Muscle layer of duodenum (tissue), 2 donors: ENCODE data around the gene GBP3.
"Not testable (repeated sequence)": the region's sequence is repeated elsewhere in the genome, so short reads cannot be mapped to it uniquely, and the experiment has no call there.

ENCODE experiments used
- H3K27ac ChIP-seq: one replicate; pipeline ENCODE4 v1.7.0; 2013; ENCODE audit warnings: mild to moderate bottlenecking, low read length
- H3K27me3 ChIP-seq: one replicate; pipeline ENCODE4 v1.7.0; 2013; ENCODE audit warnings: low read depth, mild to moderate bottlenecking, control low read depth, low read length
- H3K36me3 ChIP-seq, 2 donors: one replicate each; pipeline ENCODE4 v1.7.0; 2013; ENCODE audit warnings: low read length in 2 of 2, control low read depth in 1 of 2, mild to moderate bottlenecking in 1 of 2; ENCODE audit not compliant: insufficient read depth in 2 of 2, control insufficient read depth in 1 of 2
- H3K4me1 ChIP-seq, 2 donors: one replicate each; pipeline ENCODE4 v1.7.0; 2013; ENCODE audit warnings: low read length in 2 of 2, mild to moderate bottlenecking in 2 of 2, control low read depth in 1 of 2, moderate library complexity in 1 of 2; ENCODE audit not compliant: insufficient read depth in 2 of 2, control insufficient read depth in 1 of 2
- H3K4me3 ChIP-seq, 2 donors: one replicate each; pipeline ENCODE4 v1.7.0; 2013; ENCODE audit warnings: low read length in 2 of 2, low read depth in 1 of 2, mild to moderate bottlenecking in 1 of 2
- H3K9me3 ChIP-seq, 2 donors: one replicate each; pipeline ENCODE4 v1.7.0; 2013; ENCODE audit warnings: low read length in 2 of 2, control low read depth in 1 of 2, mild to moderate bottlenecking in 1 of 2; ENCODE audit not compliant: control insufficient read depth in 1 of 2
- donor health status: healthy.

GBP3 gene

DNA sequence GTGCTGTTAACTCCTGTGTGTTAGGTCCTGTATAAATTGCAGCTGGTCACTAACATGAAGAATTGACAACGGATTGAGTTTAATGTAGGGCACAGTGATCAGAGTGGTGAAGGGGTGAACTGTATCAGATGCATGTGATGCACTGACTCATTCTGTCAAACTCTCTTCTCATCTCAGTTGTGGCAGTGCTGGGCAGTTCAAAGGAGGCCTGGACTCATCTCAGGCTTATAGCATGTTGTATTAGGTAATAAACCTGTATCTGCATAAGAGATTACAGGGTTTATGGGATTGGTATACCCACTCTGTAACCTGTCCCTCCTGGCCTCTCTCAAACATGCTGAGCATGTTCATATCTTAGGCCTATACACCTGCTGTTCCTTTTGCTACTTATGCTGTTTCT lies 12.4 kb upstream of the GBP3 start:
- Histone ChIP-seq H3K27me3 (no peaks in the 10 kb centered on the region), H3K36me3 (no peaks in the 10 kb centered on the region), H3K4me1 (no peaks in the 10 kb centered on the region), H3K4me3 (no peak overlapping the region), H3K27ac (no peak overlapping the region), H3K9me3 (no peaks in the 10 kb centered on the region)

DNA sequence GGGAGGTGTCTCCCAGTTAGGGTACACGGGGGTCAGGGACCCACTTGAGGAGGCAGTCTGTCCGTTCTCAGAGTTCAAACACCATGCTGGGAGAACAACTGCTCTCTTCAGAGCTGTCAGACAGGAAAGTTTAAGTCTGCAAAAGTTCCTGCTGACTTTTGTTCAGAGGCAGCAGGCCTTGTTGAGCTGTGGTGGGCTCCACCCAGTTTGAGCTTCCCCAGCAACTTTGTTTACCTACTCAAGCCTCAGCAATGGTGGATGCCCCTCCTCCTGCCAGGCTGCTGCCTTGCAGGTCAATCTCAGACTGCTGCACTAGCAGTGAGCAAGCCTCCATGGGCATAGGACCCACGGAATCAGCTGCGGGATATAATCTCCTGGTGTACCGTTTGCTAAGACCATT lies 11.3 kb upstream of the GBP3 start:
- not testable (repeated sequence) for H3K36me3 ChIP-seq, H3K27me3 ChIP-seq, H3K9me3 ChIP-seq, H3K27ac ChIP-seq, H3K4me1 ChIP-seq, H3K4me3 ChIP-seq

DNA sequence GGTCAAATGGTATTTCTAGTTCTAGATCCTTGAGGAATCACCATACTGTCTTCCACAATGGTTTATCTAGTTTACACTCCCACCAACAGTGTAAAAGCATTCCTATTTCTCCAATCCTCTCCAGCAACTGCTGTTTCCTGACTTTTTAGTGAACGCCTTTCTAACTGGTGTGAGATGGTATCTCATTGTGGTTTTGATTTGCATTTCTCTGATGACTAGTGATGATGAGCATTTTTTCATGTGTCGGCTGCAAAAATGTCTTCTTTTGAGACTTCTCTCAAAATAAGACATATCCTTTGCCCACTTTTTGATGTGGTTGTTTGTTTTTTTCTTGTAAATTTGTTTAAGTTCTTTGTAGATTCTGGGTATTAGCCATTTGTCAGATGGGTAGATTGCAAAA lies 6.4 kb upstream of the GBP3 start:
- not testable (repeated sequence) for H3K4me1 ChIP-seq, H3K9me3 ChIP-seq, H3K27ac ChIP-seq, H3K27me3 ChIP-seq, H3K4me3 ChIP-seq, H3K36me3 ChIP-seq

DNA sequence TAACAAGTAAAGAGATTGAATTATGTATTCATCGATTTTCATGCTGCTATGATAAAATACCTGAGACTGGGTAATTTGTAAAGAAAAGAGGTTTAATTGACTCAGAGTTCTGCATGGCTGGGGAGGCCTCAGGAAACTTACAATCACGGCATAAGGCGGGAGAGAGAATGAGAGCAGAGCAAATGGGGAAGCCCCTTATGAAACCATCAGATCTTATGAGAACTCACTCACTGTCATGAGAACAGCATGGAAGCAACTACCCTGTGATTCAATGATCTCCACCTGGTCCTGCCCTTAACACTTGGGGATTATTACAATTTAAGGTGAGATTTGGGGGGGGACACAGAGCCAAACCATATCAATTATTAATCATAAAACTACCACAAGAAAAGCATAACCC lies 3.3 kb upstream of the GBP3 start:
- Histone ChIP-seq H3K27ac (no peak overlapping the region), H3K36me3 (no peaks in the 10 kb centered on the region), H3K4me3 (no peak overlapping the region), H3K27me3 (no peaks in the 10 kb centered on the region), H3K4me1 (peaks cover 0 to 6% of the 10 kb centered on the region in 2 donors), H3K9me3 (no peaks in the 10 kb centered on the region)

DNA sequence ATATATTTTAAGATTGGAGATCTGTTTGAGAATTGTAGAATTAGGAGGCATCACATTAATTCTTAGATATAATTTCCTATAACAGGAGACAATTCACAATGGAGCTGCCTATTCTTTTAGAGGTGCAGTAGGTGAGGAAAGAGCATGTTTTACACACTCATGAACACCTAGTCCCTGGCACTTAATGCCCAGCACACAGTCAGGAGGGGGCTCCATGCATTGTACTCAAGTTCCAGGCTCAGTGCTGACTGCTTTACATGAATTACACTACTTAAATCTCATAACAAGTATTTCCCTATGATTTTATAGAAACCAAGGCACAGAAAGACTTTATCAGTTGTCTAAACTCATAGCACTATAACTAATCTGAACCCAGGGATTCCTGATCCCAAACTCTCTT lies 360 bp upstream of the GBP3 start:
- Histone ChIP-seq H3K36me3 (no peaks in the 10 kb centered on the region), H3K4me3 (peak overlapping the region; percentile 63 to 86), H3K9me3 (no peaks in the 10 kb centered on the region), H3K27me3 (no peaks in the 10 kb centered on the region), H3K27ac (peak overlapping the region; percentile 95), H3K4me1 (peaks cover 0 to 10% of the 10 kb centered on the region in 2 donors)

DNA sequence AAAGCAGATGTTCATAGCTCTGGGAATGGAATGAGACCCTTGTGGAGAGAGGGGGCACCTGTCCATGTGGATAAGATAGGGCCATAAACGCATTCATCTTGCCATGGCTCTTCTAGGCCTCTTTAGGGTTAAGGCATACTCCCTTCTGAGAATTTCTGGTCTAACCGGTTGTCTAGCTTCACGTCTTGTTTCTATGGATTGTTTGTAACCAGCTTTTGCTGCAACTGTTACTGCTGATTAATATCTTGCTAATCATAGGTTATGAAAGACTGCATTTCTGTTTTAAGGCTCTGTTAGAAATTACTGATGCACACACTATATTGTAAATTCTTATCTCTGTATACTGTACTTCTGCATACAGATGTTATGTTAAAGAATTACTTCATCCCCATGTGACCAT lies 4.3 kb downstream of the GBP3 start:
- H3K27me3 ChIP-seq, H3K4me3 ChIP-seq, H3K27ac ChIP-seq, H3K9me3 ChIP-seq: not testable (repeated sequence)
- Histone ChIP-seq H3K4me1 (peaks cover 0 to 10% of the 10 kb centered on the region in 2 donors), H3K36me3 (peaks cover 10 to 32% of the 10 kb centered on the region in 2 donors)

DNA sequence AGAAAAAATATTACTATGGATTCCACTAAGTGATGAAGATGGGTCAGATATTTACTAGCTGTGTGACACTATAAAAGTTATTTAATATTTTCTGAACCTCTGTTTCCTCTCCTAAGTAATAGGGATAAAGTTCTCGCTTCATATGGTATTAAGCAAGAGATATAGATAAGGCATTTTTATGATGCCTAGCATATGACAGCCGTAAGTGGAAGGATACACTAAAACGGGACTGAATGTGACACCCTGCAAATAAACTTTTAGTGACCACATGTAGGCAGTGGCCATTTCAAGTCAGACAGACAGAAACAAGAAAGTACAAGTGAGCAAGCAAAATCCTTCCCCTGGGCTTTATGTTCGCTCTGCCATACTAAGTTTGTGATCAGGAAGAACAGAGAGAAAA lies 14.2 kb downstream of the GBP3 start:
- Histone ChIP-seq H3K4me3 (no peak overlapping the region), H3K27ac (no peak overlapping the region), H3K36me3 (peaks cover 40 to 53% of the 10 kb centered on the region in 2 donors), H3K9me3 (no peaks in the 10 kb centered on the region), H3K27me3 (no peaks in the 10 kb centered on the region), H3K4me1 (no peaks in the 10 kb centered on the region)

DNA sequence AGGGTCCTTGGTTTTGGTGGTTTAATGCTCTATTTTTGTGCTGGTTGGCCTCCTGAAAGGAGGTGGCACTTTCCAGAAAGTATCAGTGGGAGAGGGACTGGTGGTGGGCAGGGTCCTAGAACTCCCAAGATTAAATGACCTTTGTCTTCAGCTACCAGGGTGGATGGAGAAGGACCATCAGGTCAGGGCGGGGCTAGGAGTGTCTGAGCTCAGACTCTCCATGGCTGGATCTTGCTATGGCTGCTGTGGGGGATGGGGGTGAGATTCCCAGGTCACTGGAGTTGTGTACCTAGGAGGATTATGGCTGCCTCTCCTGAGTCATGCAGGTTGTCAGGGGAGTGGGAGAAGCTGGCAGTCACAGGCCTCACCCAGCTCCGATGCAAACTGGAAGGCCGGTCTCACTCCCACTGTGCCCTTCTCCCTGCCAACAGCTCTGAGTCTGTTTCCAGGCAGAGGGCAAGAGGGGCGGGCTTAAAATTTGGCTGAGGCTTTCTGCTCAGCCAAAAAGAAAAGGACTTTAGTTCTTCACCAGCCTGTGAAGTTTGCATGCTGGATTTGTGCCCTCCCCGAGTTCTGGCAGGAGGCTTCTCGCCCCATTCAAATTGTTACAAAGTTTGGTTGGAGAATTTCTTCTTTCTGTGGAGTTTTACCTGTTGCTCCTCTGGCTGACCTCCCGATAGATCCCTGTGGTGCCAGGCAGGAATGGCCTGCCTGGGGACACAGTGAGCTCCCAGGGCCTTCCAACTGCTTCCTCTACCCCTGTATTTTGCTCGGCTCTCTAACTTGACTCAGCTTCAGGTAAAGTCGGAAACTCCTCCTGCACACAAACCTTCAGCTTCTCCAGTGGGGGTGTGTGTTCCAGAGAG lies 17.1 kb downstream of the GBP3 start:
- H3K27ac ChIP-seq = no peak overlapping the region
- no peak overlapping the region for H3K4me3 ChIP-seq
- no peaks in the 10 kb centered on the region for H3K9me3 ChIP-seq
- H3K36me3 ChIP-seq = peaks cover 28 to 31% of the 10 kb centered on the region in 2 donors
- no peaks in the 10 kb centered on the region for H3K4me1 ChIP-seq
- no peaks in the 10 kb centered on the region for H3K27me3 ChIP-seq

DNA sequence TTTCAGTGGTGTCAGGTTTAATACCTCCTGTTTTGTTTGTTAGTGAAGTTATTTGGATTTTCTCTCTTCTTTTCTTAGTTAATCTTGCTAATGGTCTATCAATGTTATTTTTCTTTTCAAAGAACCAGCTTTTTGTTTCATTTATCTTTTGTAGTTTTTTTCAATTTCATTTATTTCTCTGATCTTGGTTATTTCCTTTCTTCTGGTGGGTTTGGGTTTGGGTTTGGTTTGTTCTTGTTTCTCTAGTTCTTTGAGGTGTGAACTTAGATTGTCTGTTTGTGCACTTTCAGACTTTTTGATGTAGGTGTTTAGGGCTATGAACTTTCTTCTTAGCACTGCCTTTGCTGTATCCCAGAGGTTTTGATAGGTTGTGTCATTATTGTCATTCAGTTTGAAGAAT lies 20.5 kb downstream of the GBP3 start:
- not testable (repeated sequence) for H3K27ac ChIP-seq, H3K9me3 ChIP-seq, H3K27me3 ChIP-seq, H3K4me3 ChIP-seq, H3K4me1 ChIP-seq
- H3K36me3 ChIP-seq = peaks cover 13% of the 10 kb centered on the region in 2 donors

DNA sequence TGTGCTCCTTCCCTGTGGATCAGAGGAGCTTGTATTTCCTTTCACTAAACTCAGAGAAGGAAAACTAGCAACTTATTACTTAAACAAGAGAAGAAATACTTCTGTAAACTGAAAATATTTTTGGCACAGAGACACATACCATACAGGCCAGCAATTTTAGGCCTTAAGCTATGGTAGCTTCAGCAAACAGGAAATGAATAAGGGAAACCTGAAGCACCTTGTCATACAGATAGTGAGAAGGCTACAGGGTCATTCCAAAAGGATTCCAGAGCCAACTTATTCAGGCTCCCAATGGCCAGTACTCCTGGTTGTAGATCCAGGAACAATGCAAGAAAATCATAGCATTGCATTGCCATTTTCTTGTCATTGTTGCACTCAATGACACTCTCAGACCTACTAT lies 21.2 kb downstream of the GBP3 start:
- H3K9me3 ChIP-seq = no peaks in the 10 kb centered on the region
- no peaks in the 10 kb centered on the region for H3K4me1 ChIP-seq
- no peaks in the 10 kb centered on the region for H3K27me3 ChIP-seq
- no peak overlapping the region for H3K27ac ChIP-seq
- no peak overlapping the region for H3K4me3 ChIP-seq
- H3K36me3 ChIP-seq = peaks cover 8 to 10% of the 10 kb centered on the region in 2 donors

DNA sequence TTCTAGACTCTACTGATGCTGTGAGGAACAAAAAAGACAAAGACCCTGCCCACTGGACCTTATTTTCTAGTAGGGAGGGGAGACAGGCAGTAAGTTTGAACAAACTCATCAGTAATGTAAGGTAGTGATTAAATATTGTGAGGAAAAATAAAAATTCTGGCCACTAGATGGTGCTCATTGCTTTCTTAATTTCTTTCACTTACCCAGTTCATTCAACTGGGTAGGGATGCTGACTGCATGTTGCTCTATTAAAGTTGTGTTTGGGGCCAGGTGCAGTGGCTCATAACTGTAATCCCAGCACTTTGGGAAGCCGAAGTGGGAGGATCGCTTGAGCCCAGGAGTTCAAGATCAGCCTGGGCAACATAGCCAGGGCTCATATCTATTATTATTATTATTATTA lies 23.9 kb downstream of the GBP3 start:
- no peak overlapping the region for H3K27ac ChIP-seq
- no peaks in the 10 kb centered on the region for H3K27me3 ChIP-seq
- no peaks in the 10 kb centered on the region for H3K4me1 ChIP-seq
- H3K9me3 ChIP-seq = no peaks in the 10 kb centered on the region
- H3K4me3 ChIP-seq = no peak overlapping the region
- no peaks in the 10 kb centered on the region for H3K36me3 ChIP-seq

DNA sequence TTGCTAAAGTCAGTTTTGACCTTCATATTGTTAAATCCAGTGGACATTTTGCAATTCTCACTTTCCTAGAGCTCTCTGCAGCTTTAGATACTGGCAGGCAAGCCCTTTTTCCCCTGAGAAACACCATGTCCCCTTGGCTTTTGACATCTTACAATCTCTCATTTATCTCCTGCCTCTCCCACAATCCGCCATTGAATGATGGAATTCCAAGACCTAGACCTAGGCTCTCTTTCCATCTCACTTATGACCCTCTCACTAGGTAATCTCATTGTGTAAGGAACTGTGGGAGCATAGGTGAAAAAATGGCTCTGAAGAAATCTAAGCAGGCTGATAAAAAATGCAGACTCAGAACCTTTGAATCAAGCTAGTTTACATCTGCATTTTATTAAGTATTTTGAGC lies 32.2 kb downstream of the GBP3 start:
- Histone ChIP-seq H3K9me3 (no peaks in the 10 kb centered on the region), H3K27me3 (no peaks in the 10 kb centered on the region), H3K36me3 (peaks cover 0 to 9% of the 10 kb centered on the region in 2 donors), H3K4me1 (peaks cover 6 to 15% of the 10 kb centered on the region in 2 donors), H3K4me3 (no peak overlapping the region), H3K27ac (no peak overlapping the region)
